ENCODE results near the gene TNPO1.
"Not testable (repeated sequence)": the region's sequence is repeated elsewhere in the genome, so short reads cannot be mapped to it uniquely, and the experiment has no call there.

Gene TNPO1

GRCh38 chr5:72855821-72856220, 39.4 kb downstream of the TNPO1 start:
- DNase-seq: no peak

GRCh38 chr5:72857396-72857795, 40.9 kb downstream of the TNPO1 start:
- DNase-seq: no peak

DNA sequence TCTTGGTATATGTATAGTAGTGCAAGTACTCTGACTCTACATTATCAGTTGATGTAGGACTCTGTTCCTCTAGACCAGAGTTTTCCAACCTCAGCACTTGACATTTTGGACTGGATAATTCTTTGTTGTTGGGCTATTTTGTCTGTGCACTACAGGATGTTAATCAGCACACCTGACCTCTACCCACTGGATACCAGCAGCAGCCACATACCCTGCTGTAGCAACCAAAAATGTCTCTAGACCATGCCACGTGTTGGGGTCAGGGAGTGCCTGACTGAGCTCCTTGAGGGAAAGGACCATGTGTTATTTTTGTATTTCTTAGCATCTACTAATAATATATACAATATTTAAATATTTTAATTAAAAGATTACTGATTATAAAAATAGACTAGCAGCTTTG, 42.7 kb downstream of the TNPO1 start:
- DNase-seq: no peak

DNA sequence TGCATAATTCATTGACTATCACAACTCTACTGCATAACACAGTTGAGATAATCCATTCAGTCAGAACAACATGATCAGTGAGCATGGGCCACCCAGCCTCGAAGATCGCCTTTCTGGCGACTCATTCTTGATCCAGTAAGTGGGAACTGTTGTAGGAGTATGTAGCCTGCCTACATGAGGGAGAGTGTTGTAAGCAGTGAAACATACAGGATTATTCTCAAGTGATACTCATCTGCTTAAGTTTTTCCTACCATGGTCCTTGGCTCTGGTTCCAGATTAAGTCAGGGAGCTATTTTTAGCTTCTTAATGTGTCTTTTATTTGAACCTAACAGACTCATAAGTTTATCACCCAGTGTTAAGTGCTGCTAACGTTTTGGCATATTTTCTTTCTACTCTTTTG, 44.0 kb downstream of the TNPO1 start:
- DNase-seq: no peak

- DNase-seq: no peak
Observed at GRCh38 chr5:72871366-72872024, 55.0 kb downstream of the TNPO1 start.

DNA sequence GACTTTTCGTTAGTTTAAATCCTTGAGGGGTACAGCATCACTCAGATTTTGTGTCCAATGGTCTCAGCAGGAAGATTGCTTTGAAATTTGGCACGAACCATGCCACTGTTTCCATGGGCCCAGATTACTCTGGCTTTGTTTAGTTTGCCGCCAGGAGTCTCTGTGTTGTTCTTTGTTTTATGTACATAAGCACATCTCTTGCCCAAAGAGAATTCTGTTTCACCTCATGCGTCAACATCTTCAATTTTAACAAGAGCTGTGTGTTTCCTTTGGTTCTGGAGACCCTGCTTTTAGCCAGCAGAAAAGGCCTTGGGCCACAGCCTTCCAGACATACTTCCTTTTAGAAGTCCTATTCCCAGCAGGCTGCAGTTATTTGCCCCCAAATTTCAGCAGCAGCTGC, 62.4 kb downstream of the TNPO1 start:
- DNase-seq: no peak

GRCh38 chr5:72882989-72883388, 66.5 kb downstream of the TNPO1 start:
- no peak for DNase-seq

DNA sequence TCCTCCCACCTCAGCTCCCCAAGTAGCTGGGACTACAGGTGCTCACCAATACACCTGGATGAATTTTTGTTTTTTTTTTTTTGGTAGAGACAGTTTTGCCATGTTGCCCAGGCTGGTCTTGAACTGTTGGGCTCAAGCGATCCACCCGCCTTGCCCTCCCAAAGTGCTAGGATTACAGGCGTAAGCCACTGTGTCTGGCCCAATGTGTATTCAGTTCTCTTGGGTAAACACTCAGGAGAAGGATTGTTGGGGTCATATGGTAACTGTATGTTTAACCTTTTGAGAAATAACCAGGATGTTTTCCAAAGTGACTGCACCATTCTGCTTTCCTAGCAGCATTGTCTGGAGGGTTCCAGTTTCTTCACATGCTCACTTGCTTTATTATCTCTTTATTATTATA, 67.4 kb downstream of the TNPO1 start:
- DNase-seq: no peak

- no peak for DNase-seq
Observed at GRCh38 chr5:72884892-72885291, 68.4 kb downstream of the TNPO1 start.

DNA sequence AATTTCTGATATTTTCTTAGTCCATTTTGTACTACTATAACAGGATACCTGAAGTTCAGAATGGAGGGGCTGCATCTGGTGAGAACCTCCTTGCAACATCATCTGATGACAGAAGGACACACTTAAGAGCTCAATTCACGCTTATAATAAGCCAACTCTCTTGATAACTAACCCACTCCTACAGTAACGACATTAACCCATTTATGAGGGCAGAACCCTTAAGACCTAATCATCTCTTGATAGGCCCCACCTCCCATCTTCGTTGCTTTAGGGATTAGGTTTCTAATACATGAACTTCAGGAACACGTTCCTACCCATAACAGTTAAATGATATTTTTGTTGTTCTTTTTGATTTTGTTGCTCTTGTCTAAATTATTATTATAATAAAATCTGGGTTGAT, 69.4 kb downstream of the TNPO1 start:
- no peak for DNase-seq

DNA sequence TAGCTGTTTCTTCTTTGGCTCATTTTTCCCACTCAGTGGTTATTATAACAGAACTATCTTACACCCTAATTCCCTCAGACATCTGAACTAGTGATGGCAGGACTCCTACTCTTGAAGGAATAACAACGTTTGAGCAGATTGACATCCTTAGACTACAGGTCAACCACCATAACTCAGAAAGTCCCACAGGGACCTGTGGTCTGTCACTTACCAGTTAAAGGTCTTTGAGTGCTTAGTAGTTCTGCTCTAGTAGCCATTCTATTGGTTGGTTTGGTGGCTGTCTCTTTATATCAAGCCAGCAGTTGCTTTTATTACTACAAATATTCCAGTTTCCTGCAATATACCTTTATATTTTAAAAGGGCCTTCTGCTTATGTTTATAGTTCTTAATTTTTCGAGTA, 72.1 kb downstream of the TNPO1 start:
- DNase-seq: no peak

GRCh38 chr5:72889324-72889723, 72.9 kb downstream of the TNPO1 start:
- DNase-seq: no peak

DNA sequence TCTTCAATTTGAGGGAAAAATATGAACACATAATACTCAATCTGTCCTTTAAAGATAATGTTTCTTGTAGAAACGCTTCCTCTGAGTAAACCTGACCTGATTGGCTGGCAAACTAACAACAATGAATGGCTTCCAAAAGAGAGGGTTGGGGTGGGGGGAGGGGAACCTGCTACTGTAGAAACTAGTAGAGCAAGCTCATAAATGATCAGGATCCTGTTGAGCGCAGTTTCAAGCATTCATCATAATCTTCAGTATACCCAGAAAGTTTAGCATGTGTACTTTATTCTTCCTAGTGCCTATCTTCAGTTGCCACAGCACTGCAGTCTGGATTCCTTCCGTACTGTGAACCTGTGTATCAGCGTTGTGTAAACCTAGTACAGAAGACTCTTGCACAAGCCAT, 76.4 kb downstream of the TNPO1 start:
- DNase-seq: no peak

DNA sequence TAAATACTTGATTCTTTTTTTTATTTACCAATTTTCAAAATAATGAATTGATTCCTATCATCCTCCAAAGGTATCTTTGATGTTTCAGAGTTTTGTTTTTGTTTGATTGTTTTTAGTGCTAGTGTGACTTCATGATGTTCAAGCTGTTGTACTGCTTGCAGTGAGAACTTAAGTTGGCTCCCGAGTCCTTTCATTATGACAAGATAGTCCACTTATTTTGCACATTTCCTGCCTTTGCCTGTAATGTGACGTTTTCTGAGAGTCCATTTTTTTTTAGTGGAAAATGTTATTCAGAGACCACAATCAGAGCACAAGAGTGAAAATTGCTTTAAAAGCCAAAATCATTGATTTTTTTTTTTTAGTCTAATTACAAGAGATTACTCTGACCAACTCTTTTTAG, 79.3 kb downstream of the TNPO1 start:
- no peak for DNase-seq

DNA sequence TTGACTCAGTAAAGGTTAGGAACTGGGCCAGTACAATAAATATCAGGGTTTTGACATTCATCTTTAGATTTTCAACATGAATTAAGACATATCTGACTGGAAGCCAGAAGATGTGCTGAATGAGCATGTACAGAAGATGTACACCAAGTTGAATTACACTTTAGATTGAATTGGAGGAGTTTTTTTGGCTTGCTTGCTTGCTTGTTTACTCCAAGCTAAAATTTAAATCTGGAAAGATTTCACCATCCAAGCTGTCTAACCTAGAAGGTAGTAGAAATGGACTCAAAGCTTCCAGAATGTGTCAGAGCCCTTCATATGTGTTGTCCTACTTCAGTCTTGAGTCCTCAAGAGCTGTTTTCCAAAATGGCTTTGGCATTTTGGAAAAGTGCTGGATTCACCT, 90.3 kb downstream of the TNPO1 start:
- no peak for DNase-seq

DNA sequence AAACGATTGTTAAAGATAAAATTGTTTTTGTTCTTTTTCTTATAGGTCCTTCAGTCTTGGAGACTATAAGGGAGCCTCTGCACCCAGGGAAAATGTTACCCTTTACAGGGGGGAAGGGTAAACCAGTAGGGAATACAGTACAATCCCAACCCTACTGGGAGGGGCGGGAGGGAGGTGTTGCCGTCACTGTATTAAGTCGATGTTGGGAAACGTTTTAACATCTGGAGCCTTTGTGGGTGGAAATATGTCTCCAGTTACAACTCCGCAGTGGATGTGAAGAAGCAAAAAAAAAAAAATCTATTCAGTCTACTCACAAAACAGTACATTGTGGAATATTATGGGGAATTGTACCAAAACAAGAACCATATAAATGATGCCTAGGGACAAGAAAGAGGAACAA, 92.2 kb downstream of the TNPO1 start:
- DNase-seq: no peak

GRCh38 chr5:72917371-72917776, 100.9 kb downstream of the TNPO1 start:
- DNase-seq: no peak

DNA sequence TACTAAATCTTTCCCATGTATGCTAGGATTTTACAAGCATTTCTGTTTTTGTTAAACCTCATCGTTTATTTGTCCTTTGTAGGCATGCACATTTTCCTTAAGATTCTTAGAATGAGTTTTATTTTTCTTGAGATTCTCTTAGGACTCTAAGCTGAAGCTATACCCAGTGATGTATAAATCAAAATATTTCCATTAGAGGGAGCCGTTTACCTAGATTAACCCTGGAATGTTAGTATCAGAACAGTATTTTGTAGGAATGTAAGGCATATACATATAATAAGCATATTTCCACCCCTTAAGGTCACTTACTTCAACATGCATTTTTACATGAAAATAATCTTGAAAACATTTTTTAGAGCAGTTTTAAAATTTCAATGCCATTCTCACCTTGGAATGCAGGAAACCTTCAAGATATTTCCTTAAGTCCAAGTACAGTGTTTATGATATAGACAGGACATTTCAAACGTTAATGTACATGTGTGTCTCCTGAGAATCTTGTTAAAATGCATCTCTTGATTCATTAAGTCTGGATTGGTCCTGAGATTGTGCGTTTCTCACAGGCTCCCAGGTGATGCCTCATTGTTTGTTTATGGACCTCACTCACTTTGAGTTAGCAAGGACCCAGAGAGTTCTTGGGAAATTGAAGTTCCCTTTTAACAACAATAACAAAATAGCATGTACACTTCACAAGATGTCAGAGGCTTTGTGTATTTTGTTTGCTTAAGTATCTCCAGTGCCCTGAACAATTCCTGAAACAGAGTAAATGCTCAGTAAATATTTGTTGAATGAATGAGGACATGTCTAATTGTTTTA, 104.4 kb downstream of the TNPO1 start:
- no peak for DNase-seq

DNA sequence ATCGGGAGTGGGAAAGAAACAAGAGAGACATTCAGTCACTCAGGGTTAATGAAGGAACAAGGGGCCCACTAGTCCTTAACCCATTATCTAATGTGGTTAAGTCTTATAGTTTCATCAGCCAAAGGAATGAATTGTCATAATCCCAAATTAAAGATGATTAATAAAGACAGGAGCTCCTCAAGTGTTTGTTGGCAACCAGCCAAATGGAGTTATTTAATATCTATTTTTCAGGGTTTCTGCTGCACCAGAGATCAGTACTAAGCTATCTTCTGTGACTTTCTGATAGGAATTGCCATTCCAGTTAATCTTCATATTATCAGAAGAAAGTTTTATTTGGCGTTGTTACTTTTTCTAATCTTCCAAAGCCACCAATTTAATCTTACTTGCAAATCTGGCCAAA, 105.4 kb downstream of the TNPO1 start:
- no peak for DNase-seq

DNA sequence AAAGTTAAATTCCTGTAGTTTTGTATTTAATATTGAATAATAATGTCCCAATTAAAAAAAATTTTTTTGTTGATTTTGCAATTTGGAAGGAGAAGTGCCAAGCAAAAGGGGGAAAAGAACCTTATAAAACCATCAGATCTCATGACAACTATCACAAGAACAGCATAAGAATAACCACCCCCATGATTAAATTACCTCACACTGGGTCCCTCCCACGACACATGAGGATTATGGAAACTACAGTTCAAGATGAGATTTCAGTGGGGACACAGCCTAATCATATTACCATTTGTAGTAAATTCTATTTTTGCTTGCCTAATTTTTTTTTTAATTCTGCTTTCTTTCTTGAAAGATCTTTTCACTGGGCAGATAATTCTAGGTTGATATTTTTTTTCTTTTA, 106.0 kb downstream of the TNPO1 start:
- no peak for DNase-seq

DNA sequence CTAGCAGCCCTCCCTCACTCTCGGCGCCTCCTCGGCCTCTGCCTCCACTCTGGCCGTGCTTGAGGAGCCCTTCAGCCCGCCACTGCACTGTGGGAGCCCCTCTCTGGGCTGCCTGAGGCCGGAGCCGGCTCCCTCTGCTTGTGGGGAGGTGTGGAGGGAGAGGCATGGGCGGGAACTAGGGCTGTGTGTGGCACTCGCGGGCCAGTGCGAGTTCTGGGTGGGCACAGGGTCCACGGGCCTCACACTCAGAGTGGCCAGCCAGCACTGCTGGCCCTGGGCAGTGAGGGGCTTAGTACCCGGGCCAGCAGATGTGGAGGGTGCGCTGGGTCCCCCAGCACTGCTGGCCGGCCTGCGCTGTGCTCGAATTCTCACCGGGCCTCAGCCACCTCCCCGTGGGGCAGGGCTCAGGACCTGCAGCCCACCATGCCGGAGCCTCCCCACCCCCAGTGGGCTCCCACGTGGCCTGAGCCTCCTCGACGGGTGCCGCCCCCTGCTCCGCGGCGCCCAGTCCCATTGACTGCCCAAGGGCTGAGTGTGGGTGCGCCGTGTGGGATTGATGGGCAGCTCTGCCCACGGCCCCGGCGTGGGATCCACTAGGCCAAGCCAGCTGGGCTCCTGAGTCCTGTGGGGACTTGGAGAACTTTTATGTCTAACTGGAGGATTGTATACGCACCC, 109.0 kb downstream of the TNPO1 start:
- DNase-seq: no peak

DNA sequence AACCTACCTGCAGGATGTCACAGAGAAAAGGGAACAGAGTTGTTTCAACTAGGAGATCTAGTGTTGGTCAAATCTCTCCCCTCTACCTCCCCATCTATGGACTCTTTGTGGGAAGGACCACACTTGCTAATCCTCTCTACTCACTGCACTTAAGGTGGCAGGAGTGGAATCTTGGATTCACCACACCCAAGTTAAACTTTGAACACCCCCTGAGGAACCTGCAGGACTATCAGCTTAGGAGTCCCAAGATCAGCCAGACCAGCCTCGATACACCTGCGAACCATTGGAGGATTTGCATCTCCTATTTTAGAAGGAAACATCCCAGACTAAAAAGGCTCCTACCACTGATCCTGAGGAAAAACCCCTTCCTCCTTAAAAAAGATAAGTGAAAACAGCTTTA, 116.2 kb downstream of the TNPO1 start:
- not testable (repeated sequence) for DNase-seq

DNA sequence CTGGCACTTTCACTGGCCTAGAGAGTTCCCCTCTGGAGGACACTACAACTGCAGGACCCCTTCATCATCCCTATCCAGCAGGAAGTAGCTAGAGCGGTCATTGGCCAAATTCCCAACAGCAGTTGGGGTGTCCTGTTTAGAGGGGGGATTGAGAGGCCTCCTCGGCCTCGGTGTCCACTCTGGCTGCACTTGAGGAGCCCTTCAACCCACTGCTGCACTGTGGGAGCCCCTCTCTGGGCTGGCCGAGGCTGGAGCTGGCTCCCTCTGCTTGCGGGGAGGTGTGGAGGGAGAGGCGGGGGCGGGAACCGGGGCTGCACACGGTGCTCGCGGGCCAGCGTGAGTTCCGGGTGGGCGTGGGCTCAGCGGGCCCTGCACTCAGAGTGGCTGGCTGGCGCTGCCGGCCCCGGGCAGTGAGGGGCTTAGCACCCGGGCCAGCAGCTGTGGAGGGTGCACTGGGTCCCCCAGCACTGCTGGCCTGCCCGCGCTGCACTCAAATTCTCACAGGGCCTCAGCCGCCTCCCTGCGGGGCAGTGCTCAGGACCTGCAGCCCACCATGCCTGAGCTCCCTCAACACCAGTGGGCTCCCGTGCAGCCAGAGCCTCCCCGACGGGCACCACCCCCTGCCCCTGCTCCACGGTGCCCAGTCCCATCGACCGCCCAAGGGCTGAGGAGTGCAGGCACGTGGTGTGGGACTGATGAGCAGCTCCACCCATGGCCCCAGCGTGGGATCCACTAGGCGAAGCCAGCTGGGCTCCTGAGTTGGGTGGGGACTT, 118.7 kb downstream of the TNPO1 start:
- DNase-seq: not testable (repeated sequence)

Data from activated CD4-positive, CD25-positive, alpha-beta regulatory T cell treated with anti-CD3 and anti-CD28 coated beads, Interleukin-2, amount 50 U/mL, for 72 hours (primary cell).